ENCODE measurements around the gene TECPR1. TPM values are rescaled to one million over a fixed set of nuclear protein-coding genes. Genes with fewer than 3 reads are reported as not detected.
A peak's percentile ranks its signal among the peaks of the same experiment; 100 is the strongest.

TECPR1 gene
- total and polyA plus RNA-seq, 2 donors (not counting 3 experiments of a cell fraction or from before 2014, with no cell fraction given), result 12.3 to 97.5 TPM

DNA sequence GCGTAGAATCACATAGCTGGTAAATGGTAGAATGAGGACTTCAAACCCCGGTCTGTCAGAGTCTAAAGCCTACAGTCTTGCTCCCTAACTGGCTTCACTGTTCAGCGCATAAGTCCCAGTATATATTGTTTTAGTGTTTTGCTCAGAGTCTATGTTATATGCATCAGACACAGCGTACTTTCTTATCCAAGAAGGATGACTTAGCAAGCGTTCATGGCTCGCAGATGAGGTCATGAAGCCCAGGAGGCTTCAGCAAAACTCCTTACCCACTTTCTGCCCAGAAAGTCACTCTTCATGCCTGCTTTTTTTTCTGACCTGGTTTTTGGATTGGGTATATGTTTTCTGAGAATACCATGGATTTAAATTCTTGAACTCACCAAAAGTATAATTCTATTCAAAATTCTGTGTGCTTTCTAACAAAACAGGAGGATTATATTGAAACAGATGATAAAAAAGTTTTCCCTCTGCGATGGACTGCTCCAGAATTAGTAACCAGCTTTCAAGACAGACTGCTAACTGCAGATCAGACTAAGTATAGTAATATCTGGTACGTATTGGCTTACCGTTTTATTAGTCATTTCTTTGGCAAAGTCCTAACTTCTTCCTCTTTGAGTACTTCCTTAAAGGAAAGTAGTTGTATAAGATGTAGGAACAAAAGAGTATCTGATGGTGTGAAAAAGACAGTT, 65.4 kb downstream of the TECPR1 start:
- no peak overlapping the region for H3K4me3 ChIP-seq (replicated peaks in 1 of 3; ENCODE audit: insufficient read depth in 1 of 3, low read depth in 1 of 3, low read length in 3 of 3)
- H3K9me1 ChIP-seq (replicated peaks; ENCODE audit: control insufficient read depth, extremely low read depth, insufficient read depth, low read length), result no peaks in the 10 kb centered on the region
- CTCF ChIA-PET, result interaction anchor here (1.4 to 1.9 kb wide), 3 partner anchors 18 to 165 kb away, joined by 3 to 12 read pairs (median 6); no protein-coding TSS in a partner anchor
- FAIRE-seq, result peak; percentile 65
- H2AFZ ChIP-seq (ENCODE audit: low read depth, low read length), result peak overlapping the region; percentile 76
- DNase-seq (ENCODE audit: low read depth, low spot score), result peak; percentile 63
- no peaks in the 10 kb centered on the region for H3K27me3 ChIP-seq (ENCODE audit: control insufficient read depth in 2 of 2, insufficient read depth in 2 of 2, low read length in 2 of 2)
- H3K27ac ChIP-seq (ENCODE audit: insufficient read depth, low read depth, low read length), result peak overlapping the region; percentile 58
- H3K9me3 ChIP-seq (replicated peaks; ENCODE audit: control insufficient read depth, insufficient read depth, low read length), result no peaks in the 10 kb centered on the region
- peaks cover 11% of the 10 kb centered on the region for H3K4me1 ChIP-seq (ENCODE audit: control insufficient read depth, extremely low read depth, insufficient read depth, low read length)
- peak overlapping the region; percentile 40 for H3K9ac ChIP-seq (replicated peaks; ENCODE audit: extremely low read depth, insufficient read depth, low read length)
- BruUV-seq (replicated peaks), result no TSS peak
- H3K79me2 ChIP-seq (ENCODE audit: control insufficient read depth, insufficient read depth, low read length), result no peaks in the 10 kb centered on the region
- no peaks in the 10 kb centered on the region for H4K20me1 ChIP-seq (replicated peaks; ENCODE audit: control insufficient read depth, extremely low read depth, insufficient read depth, low read length)
- H3K4me2 ChIP-seq (ENCODE audit: insufficient read depth, low read length), result peak overlapping the region; percentile 60
- dilution Hi-C loops (cut with MboI; ENCODE audit: extremely low pct_ligation_motif_present, low sequenced_read_pairs), result no loop called here
- POLR2A ChIA-PET, result no interaction called here
- H3K36me3 ChIP-seq (ENCODE audit: control insufficient read depth in 2 of 2, extremely low read depth in 1 of 2, insufficient read depth in 2 of 2, low read length in 2 of 2), result peaks cover 0 to 4% of the 10 kb centered on the region in 2 experiments
- TF ChIP-seq EZH2 (IDR thresholded peaks at IDR 0.05; ENCODE audit: borderline replicate concordance, low read depth, low read length, severe bottlenecking) (no peak), FOS (IDR thresholded peaks at IDR 0.05; ENCODE audit: borderline replicate concordance, insufficient read depth, low read length) (peak; percentile 18)
- intact Hi-C loops (cut with micrococcal nuclease), result no loop called here

DNA sequence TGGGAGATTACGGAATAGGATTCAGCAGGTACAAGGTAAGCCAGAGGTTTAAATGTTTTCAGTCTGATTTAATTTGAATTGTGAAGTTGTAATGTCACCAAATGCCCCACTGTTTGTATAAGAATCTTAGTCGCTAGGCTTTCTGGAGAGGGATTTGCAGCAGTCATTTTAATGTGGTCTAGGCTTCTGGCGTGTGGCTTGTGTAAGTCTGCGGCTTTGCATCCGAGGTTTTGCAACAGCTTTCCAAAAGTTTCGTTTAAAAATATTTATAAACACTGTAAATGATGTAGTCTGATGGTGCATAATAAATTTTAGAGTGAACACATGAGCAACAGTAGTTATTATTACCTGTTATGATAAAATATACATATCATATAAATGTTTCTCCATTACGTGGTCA, 66.9 kb downstream of the TECPR1 start:
- H3K27ac ChIP-seq (ENCODE audit: insufficient read depth, low read depth, low read length), result no peak overlapping the region
- CTCF ChIA-PET, result interaction anchor here (1.1 kb wide), 2 partner anchors 17 to 164 kb away, joined by 3 to 8 read pairs; no protein-coding TSS in a partner anchor
- intact Hi-C loops (cut with micrococcal nuclease), result no loop called here

More for the DNA sequence above, 66.9 kb downstream of the TECPR1 start:
- no peaks in the 10 kb centered on the region for H3K9me3 ChIP-seq (replicated peaks; ENCODE audit: control insufficient read depth, insufficient read depth, low read length)
- POLR2A ChIA-PET, result no interaction called here
- no peaks in the 10 kb centered on the region for H3K27me3 ChIP-seq (ENCODE audit: control insufficient read depth in 2 of 2, insufficient read depth in 2 of 2, low read length in 2 of 2)
- H3K4me2 ChIP-seq (ENCODE audit: insufficient read depth, low read length), result no peak overlapping the region
- H3K36me3 ChIP-seq (ENCODE audit: control insufficient read depth in 2 of 2, extremely low read depth in 1 of 2, insufficient read depth in 2 of 2, low read length in 2 of 2), result peaks cover 0 to 2% of the 10 kb centered on the region in 2 experiments
- H3K4me1 ChIP-seq (ENCODE audit: control insufficient read depth, extremely low read depth, insufficient read depth, low read length), result peaks cover 11% of the 10 kb centered on the region
- FAIRE-seq (no peak), DNase-seq (ENCODE audit: low read depth, low spot score) (no peak)
- no peak overlapping the region for H3K9ac ChIP-seq (replicated peaks; ENCODE audit: extremely low read depth, insufficient read depth, low read length)
- H2AFZ ChIP-seq (ENCODE audit: low read depth, low read length), result no peak overlapping the region
- TF ChIP-seq EZH2 (IDR thresholded peaks at IDR 0.05; ENCODE audit: borderline replicate concordance, low read depth, low read length, severe bottlenecking) (no peak), MAX (IDR thresholded peaks at IDR 0.05; ENCODE audit: insufficient read depth, insufficient read length) (no peak), POLR2AphosphoS5 (IDR thresholded peaks at IDR 0.05; ENCODE audit: insufficient read depth, low read depth, low read length) (no peak), GATA2 (IDR thresholded peaks at IDR 0.05; ENCODE audit: insufficient read depth, insufficient read length, low read depth, low read length) (no peak), POLR2A (IDR thresholded peaks at IDR 0.05; ENCODE audit: low read depth, low read length) (no peak), FOS (IDR thresholded peaks at IDR 0.05; ENCODE audit: borderline replicate concordance, insufficient read depth, low read length) (no peak), JUN (IDR thresholded peaks at IDR 0.05; ENCODE audit: borderline replicate concordance, insufficient read depth, insufficient read length, low read depth) (no peak), MYC (IDR thresholded peaks at IDR 0.05; ENCODE audit: low read depth, low read length) (no peak)
- TF ChIP-seq, protein P1, sequence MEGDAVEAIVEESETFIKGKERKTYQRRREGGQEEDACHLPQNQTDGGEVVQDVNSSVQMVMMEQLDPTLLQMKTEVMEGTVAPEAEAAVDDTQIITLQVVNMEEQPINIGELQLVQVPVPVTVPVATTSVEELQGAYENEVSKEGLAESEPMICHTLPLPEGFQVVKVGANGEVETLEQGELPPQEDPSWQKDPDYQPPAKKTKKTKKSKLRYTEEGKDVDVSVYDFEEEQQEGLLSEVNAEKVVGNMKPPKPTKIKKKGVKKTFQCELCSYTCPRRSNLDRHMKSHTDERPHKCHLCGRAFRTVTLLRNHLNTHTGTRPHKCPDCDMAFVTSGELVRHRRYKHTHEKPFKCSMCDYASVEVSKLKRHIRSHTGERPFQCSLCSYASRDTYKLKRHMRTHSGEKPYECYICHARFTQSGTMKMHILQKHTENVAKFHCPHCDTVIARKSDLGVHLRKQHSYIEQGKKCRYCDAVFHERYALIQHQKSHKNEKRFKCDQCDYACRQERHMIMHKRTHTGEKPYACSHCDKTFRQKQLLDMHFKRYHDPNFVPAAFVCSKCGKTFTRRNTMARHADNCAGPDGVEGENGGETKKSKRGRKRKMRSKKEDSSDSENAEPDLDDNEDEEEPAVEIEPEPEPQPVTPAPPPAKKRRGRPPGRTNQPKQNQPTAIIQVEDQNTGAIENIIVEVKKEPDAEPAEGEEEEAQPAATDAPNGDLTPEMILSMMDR (IDR thresholded peaks at IDR 0.05; ENCODE audit: extremely low read depth in 1 of 2, insufficient read depth in 1 of 2, low read depth in 1 of 2, low read length in 2 of 2), result no peak
- BruUV-seq (replicated peaks), result no TSS peak
- H3K9me1 ChIP-seq (replicated peaks; ENCODE audit: control insufficient read depth, extremely low read depth, insufficient read depth, low read length), result no peaks in the 10 kb centered on the region
- no peak overlapping the region for H3K4me3 ChIP-seq (replicated peaks in 1 of 3; ENCODE audit: insufficient read depth in 1 of 3, low read depth in 1 of 3, low read length in 3 of 3)
- no peaks in the 10 kb centered on the region for H3K79me2 ChIP-seq (ENCODE audit: control insufficient read depth, insufficient read depth, low read length)
- no peaks in the 10 kb centered on the region for H4K20me1 ChIP-seq (replicated peaks; ENCODE audit: control insufficient read depth, extremely low read depth, insufficient read depth, low read length)
- dilution Hi-C loops (cut with MboI; ENCODE audit: extremely low pct_ligation_motif_present, low sequenced_read_pairs), result no loop called here
